K562 (cell line): Measurements from ENCODE around the gene KLHDC7A. TPM values are rescaled to one million over a fixed set of nuclear protein-coding genes. Genes with fewer than 3 reads are reported as not detected.

Experiments used
- BDP1 ChIP-seq: IDR thresholded peaks from 3 replicates; pipeline ENCODE4 v1.6.1; 2011; ENCODE audit not compliant: insufficient read length, insufficient read depth
- C11orf30 ChIP-seq: fragments of 450-650 bp; IDR thresholded peaks from 2 replicates; pipeline ENCODE4 v1.6.1; 2016; ENCODE audit warnings: low read depth, mild to moderate bottlenecking
- FIP1L1 ChIP-seq: fragments of 200-400 bp; formaldehyde crosslinking; IDR thresholded peaks from 2 replicates; pipeline ENCODE4 v1.6.1; 2018; ENCODE audit warnings: mild to moderate bottlenecking, low read depth, low read length; ENCODE audit not compliant: poor library complexity, severe bottlenecking
- FOXK2 ChIP-seq, 2 experiments: fragments of 450-650 bp; IDR thresholded peaks in 1 of 2; conservative IDR thresholded peaks in 1 of 2; 2 replicates each; pipeline ENCODE4 v1.6.1; 2016; ENCODE audit warnings: low read depth in 2 of 2, mild to moderate bottlenecking in 1 of 2
- GATAD2A ChIP-seq: fragments of 450-650 bp; IDR thresholded peaks from 2 replicates; pipeline ENCODE4 v1.6.1; 2017
- HNRNPK ChIP-seq: fragments of 200-400 bp; formaldehyde crosslinking; IDR thresholded peaks from one replicate; pipeline ENCODE4 v1.6.1; 2018; ENCODE audit warnings: mild to moderate bottlenecking, low read depth, low read length; ENCODE audit not compliant: poor library complexity, severe bottlenecking
- HNRNPL ChIP-seq: fragments of 200-400 bp; formaldehyde crosslinking; IDR thresholded peaks from 2 replicates; pipeline ENCODE4 v1.6.1; 2017; ENCODE audit warnings: low read depth, mild to moderate bottlenecking, low read length
- JUND ChIP-seq, 2 experiments: IDR thresholded peaks; 2 replicates in 1 of 2; 3 replicates in 1 of 2; pipeline ENCODE4 v1.6.1; 2011; ENCODE audit warnings: borderline replicate concordance in 2 of 2, low read depth in 2 of 2, low read length in 2 of 2, improper control_type of control experiment in 1 of 2, missing biosample characterization in 1 of 2, missing genetic modification characterization in 1 of 2, missing genetic modification reagents in 1 of 2
- NUFIP1 ChIP-seq: fragments of 450-650 bp; IDR thresholded peaks from 2 replicates; pipeline ENCODE4 v1.6.1; 2018; ENCODE audit not compliant: partially characterized antibody
- PHTF2 ChIP-seq: fragments of 250-450 bp; sonication (Bioruptor Pico); IDR thresholded peaks from 2 replicates; pipeline ENCODE4 v1.5.0; 2021; ENCODE audit warnings: mild to moderate bottlenecking
- POLR2AphosphoS5 ChIP-seq: IDR thresholded peaks from 2 replicates; pipeline ENCODE4 v1.6.1; 2011; ENCODE audit warnings: mild to moderate bottlenecking, low read depth, low read length, moderate library complexity; ENCODE audit not compliant: control insufficient read depth, insufficient read depth
- RBM22 ChIP-seq: fragments of 200-400 bp; formaldehyde crosslinking; IDR thresholded peaks from 2 replicates; pipeline ENCODE4 v1.6.1; 2018; ENCODE audit warnings: low read length, low read depth; ENCODE audit not compliant: poor library complexity, severe bottlenecking
- SREBF1 ChIP-seq: fragments of 150-350 bp; IDR thresholded peaks from 2 replicates; pipeline ENCODE4 v1.6.1; 2014; ENCODE audit warnings: antibody characterized with exemption, low read depth, low read length, borderline replicate concordance
- ZBTB7A ChIP-seq: IDR thresholded peaks from 2 replicates; pipeline ENCODE4 v1.6.1; 2011; ENCODE audit warnings: low read depth, mild to moderate bottlenecking, low read length, moderate library complexity, borderline replicate concordance; ENCODE audit not compliant: control insufficient read depth
- ZKSCAN1 ChIP-seq: fragments of 150-350 bp; IDR thresholded peaks from 2 replicates; pipeline ENCODE4 v1.6.1; 2016; ENCODE audit warnings: low read depth, low read length
- ZKSCAN3 ChIP-seq: fragments of 250-450 bp; sonication (Bioruptor Pico); IDR thresholded peaks from 2 replicates; pipeline ENCODE4 v1.4.0; 2020
- ZNF121 ChIP-seq: sonication (generic); formaldehyde crosslinking; conservative IDR thresholded peaks from 2 replicates; pipeline ENCODE4 v1.8.0; 2022; ENCODE audit warnings: missing genetic modification reagents
- ZNF77 ChIP-seq: fragments of 250-450 bp; sonication (Bioruptor Pico); IDR thresholded peaks from 2 replicates; pipeline ENCODE4 v1.5.0; 2020
- polyA plus RNA-seq, 8 experiments: library from polyadenylated mRNA; depleted of rRNA in 4 of 8; stranded (reverse) in 5 of 8; unstranded in 3 of 8; fragments of >200 nt; fragmentation: Nextera tagmentation in 2 of 8; fragmentation: Illumina TruSeq in 1 of 8; extraction: Ambion mirVana in 2 of 8; extraction: Trizol in 1 of 8; gene quantifications; 2 replicates each; pipeline versions ENCODE4 v1.2.1 to v1.2.3, GENCODE V29; 2011 to 2014; ENCODE audit warnings: inconsistent platforms in 1 of 8, missing spikeins in 1 of 8
- total RNA-seq, 7 experiments: library from RNA; depleted of rRNA in 6 of 7; stranded (reverse); fragments of >200 nt in 6 of 7; fragmentation: Illumina TruSeq in 2 of 7; extraction: Trizol in 2 of 7; gene quantifications; 2 replicates each; pipeline versions ENCODE4 v1.2.1 to v1.2.3, GENCODE V29; 2011 to 2021; ENCODE audit warnings: low replicate concordance in 1 of 7
- TF ChIP-seq, protein P1 (sequence below), 2 experiments: fragments of 450-650 bp in 1 of 2; sonication (generic) in 1 of 2; formaldehyde crosslinking; conservative IDR thresholded peaks; 2 replicates each; pipeline versions ENCODE4 v1.4.0 to v1.8.1; 2020 to 2022; ENCODE audit warnings: mild to moderate bottlenecking in 1 of 2, missing genetic modification reagents in 1 of 2
- TF ChIP-seq, protein P2 (sequence below): sonication (generic); formaldehyde crosslinking; IDR thresholded peaks from 2 replicates; pipeline ENCODE4 v1.8.1; 2023; ENCODE audit warnings: mild to moderate bottlenecking, missing genetic modification reagents
- TF ChIP-seq, protein P3 (sequence below): fragments of 250-450 bp; sonication (Bioruptor Pico); IDR thresholded peaks from 2 replicates; pipeline ENCODE4 v1.8.0; 2021; ENCODE audit warnings: moderate library complexity, mild to moderate bottlenecking, inconsistent platforms
- TF ChIP-seq, protein P4 (sequence below): fragments of 250-450 bp; sonication (Bioruptor Pico); IDR thresholded peaks from 2 replicates; pipeline ENCODE4 v1.8.0; 2021; ENCODE audit warnings: moderate library complexity, mild to moderate bottlenecking, inconsistent platforms

KLHDC7A gene
- total and polyA plus RNA-seq, 9 of the 15 experiments (the other 6 are each of a cell fraction or from before 2014, with no cell fraction given), result 0.01 to 0.02 (median 0.01) TPM; not detected in 6

DNA sequence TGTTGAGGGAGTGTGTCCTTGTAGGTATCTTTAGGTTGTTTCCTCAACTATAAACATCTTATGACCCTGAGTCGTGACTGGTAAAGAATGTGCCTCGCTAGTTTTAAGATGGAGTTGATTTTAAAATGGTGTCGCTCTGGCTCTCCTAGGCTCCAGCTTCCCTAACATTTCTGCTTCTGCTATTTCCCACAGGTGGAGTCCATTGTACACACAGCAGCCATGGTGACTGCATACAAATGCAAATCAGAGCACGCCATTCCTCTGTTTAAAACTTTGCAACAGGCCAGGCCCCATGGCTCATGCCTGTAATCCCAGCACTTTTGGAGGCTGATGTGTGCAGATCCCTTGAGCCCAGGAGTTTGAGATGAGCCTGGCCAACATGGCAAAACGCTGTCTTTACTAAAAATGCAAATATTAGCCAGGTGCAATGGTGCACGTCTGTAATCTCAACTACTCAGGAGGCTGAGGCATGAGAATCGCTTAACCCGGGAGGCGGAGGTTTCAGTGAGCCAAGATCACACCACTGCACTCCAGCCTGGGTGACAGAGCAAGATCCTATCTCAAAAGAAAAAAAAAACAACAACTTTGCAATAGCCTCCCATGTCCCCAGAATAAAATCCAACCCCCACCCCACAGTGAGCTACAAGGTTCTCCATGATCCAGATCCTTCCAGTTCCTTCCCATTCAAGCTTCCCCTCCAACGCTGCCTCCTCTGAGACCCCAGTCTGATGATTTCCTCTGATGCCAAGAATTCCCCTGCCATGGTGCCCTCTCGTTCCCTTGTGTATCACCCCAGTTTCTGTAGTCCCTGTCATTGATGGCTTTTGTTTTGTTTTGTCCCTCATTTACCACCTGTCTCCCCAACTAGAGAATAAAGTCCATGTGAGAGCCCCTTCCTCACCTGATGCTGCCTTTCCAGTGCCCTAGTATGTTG lies 36.9 kb upstream of the KLHDC7A start (continued):
- TF ChIP-seq HNRNPL (no peak), FIP1L1 (no peak), SREBF1 (no peak), ZNF77 (CRISPR knock-in tag) (no peak), BDP1 (no peak), POLR2AphosphoS5 (no peak), RBM22 (no peak), ZKSCAN1 (no peak), HNRNPK (no peak), C11orf30 (peak; percentile 58; the same call in 1 of the 2 replicates), PHTF2 (CRISPR knock-in tag) (no peak), NUFIP1 (no peak), ZKSCAN3 (CRISPR knock-in tag) (peak; percentile 66; the same call in 1 of the 2 replicates), GATAD2A (no peak), ZNF121 (CRISPR knock-in tag) (no peak), ZBTB7A (no peak), JUND (IDR thresholded peaks at IDR 0.05; ENCODE audit: borderline replicate concordance, low read depth, low read length) (no peak), JUND (tag; IDR thresholded peaks at IDR 0.05; ENCODE audit: borderline replicate concordance, low read depth, low read length) (peak; percentile 17; the same call in 2 of the 3 replicates), FOXK2 (conservative IDR thresholded peaks at IDR 0.05 in 1 of 2, IDR thresholded peaks at IDR 0.05 in 1 of 2; ENCODE audit: low read depth in 2 of 2) (no peak)
- TF ChIP-seq, protein P1, sequence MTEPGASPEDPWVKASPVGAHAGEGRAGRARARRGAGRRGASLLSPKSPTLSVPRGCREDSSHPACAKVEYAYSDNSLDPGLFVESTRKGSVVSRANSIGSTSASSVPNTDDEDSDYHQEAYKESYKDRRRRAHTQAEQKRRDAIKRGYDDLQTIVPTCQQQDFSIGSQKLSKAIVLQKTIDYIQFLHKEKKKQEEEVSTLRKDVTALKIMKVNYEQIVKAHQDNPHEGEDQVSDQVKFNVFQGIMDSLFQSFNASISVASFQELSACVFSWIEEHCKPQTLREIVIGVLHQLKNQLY (CRISPR knock-in tag; conservative IDR thresholded peaks at IDR 0.05), result no peak
- TF ChIP-seq, protein P2, sequence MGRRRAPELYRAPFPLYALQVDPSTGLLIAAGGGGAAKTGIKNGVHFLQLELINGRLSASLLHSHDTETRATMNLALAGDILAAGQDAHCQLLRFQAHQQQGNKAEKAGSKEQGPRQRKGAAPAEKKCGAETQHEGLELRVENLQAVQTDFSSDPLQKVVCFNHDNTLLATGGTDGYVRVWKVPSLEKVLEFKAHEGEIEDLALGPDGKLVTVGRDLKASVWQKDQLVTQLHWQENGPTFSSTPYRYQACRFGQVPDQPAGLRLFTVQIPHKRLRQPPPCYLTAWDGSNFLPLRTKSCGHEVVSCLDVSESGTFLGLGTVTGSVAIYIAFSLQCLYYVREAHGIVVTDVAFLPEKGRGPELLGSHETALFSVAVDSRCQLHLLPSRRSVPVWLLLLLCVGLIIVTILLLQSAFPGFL (CRISPR knock-in tag), result no peak
- TF ChIP-seq, protein P3, sequence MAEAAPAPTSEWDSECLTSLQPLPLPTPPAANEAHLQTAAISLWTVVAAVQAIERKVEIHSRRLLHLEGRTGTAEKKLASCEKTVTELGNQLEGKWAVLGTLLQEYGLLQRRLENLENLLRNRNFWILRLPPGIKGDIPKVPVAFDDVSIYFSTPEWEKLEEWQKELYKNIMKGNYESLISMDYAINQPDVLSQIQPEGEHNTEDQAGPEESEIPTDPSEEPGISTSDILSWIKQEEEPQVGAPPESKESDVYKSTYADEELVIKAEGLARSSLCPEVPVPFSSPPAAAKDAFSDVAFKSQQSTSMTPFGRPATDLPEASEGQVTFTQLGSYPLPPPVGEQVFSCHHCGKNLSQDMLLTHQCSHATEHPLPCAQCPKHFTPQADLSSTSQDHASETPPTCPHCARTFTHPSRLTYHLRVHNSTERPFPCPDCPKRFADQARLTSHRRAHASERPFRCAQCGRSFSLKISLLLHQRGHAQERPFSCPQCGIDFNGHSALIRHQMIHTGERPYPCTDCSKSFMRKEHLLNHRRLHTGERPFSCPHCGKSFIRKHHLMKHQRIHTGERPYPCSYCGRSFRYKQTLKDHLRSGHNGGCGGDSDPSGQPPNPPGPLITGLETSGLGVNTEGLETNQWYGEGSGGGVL (CRISPR knock-in tag), result no peak
- TF ChIP-seq, protein P4, sequence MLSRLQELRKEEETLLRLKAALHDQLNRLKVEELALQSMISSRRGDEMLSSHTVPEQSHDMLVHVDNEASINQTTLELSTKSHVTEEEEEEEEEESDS, result no peak
